NCI-H446 treated with DMSO at 0.1 percent for 48 hours (cell line): ENCODE data around the gene MDFI.

Experiments used
- DNase-seq: peaks from one replicate; lab custom pipeline; 2025; lab: John Stamatoyannopoulos, UW

The MDFI gene

GRCh38 chr6:41634657-41635056 lies 3.6 kb upstream of the MDFI start:
- DNase-seq = no peak

GRCh38 chr6:41635365-41635764 lies 2.9 kb upstream of the MDFI start:
- no peak for DNase-seq

GRCh38 chr6:41636833-41637193 lies 1.5 kb upstream of the MDFI start:
- no peak for DNase-seq

DNA sequence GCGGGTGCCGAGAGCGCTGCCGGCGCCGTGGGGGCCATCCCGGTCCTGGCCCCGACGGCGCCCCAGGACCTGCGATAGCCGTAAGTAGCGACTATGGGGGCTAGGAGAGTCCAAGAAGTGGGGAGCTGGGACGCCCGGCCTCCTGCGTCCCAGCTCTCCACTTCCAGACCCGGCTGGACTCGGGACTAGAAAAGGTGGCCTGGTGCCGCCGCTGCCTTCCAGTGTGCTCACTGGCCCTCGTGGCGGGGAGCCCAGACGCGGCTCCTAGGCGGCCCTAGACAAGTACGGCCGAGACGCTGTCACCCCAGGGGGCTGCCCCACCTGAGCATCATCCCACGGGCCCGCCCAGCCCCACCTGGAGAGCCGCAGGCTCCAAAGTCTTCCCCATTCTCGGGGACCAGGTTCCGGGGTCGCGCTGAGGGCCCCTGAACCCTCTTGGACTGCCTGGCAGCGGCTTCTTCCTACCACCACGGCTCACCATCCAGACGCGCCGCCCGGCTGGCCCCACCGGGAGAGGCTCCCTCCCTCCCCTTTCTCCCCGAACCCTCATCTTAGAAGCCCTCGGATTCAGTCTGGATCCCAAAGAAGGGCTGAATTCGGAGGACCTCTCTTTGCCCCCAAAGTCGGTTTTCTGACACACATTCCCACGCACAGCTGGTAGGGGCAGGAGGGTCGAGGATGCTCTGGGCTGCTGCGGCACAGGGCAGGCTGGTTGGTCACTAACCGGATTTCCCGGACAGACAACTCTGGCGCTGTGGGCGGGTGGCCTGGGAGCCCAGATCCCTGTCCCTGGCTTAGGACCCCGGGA lies 870 bp upstream of the MDFI start:
- no peak for DNase-seq

- DNase-seq = no peak
These were observed 904 bp downstream of the MDFI start for GRCh38 chr6:41638935-41639808.

GRCh38 chr6:41639809-41640371 lies 1.6 kb downstream of the MDFI start:
- no peak for DNase-seq

- no peak for DNase-seq
These were observed 2.2 kb downstream of the MDFI start for GRCh38 chr6:41640426-41640825.

DNA sequence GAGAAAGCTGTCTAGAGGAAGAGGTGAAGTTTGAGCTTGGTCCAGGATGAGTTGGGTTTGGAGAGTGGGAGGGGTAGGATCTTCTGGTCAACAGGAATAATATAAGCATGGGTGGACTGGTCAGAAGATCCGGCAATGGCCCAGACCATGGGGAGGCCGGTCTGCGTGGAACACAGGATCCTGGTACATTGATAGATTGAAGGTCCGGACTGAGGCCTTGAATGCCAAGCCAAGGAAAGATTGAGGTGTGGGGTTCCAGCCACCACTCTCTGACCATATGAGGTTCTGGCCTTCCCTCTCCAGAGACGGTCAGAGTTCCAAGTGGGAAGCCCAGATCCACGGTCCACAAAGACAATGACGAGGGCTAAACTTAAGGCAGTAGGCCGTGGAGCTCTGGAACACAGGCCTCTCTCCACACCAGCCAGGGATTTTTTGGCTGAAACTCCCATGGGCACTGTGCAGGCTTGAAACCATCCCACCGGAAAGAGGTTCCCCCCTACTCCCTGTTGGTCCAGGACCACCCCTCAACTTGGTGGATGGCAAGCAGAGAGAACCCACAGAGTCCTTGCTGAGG lies 3.2 kb downstream of the MDFI start:
- no peak for DNase-seq

DNA sequence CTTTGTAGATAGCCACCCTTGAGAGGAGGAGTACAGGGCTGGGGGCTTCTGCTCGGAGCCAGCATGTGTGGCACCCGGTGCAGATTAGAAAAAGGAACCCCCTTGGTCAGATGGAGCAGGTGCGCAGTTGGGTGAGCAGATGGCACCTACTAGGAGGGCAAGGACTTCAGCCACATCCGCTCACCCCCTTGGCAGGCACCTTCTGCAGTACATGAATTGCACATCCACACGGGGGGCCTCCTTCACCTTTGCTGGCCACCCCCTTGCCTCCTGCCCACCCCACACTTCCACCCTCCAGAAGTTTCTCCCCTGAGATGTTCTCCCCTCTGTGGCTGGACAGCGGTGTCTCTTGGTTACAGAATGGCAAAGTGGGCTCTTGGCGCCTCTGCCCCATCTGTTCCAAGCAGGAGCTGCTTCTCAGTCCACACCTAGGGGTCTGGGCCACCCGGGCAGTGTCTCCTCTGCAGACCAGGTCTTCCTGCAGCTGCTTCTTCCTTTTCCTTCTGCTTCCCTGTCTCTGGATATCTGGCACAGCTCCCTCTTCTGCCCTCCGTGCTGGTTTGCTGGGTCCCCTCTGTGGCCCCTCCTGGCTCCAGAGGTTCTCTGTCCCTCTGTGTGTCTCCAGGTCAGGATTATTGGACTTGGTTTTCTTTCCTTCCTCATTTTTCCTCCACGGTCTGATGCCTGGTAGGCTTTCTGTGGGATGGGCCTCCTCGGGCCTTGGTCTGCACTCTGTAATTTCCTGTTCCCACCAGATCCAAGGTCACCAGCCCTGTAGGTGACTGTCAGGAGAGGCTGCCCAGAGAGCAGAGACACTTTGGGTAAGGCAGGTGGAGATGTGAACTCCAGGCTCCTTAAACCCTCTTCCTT lies 4.1 kb downstream of the MDFI start:
- no peak for DNase-seq

DNA sequence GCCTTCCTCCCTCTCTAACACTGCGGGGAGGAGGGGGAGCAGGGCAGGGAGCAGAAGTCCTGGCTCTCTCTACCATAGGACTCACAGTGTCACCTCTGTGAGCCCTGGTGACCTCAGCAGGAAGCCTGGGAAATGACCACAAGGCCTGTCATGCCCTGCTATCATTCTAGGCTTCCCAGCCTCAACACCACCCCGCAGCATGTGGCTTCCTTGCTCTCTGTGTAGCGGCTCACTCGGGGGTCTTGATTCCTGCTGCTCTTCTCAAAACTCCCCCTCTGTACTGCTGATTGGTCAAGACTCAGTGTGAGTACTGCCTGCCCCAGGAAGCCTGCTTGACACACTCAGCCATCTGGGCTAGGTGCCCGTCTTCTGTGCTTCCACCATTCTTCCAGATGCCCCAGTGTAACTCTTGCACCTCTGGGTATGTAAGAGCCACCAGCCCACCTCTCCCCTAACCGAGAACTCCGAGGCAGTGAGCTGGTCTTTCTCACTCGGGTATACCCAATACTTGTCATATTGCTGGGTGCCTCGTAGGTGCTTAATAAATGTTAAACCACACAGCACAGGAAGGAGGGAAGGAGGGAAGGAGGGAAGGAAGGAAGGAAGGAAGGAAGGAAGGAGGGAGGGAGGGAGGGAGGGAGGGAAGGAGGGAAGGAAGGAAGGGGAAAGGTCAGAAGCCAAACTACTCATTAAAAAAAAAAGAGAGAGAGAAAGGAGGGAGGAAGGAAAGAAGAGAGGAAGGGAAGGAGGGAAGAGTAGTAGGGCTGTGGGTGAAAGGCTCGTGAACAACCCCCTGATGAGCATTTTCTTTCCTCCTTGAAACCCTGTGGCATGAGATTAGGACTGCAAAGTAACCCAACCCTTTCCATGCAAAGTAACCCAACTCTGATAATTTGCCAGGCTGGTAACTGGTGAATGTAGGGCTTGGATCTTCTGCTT lies 5.0 kb downstream of the MDFI start:
- DNase-seq = no peak

- DNase-seq = no peak
These were observed 5.6 kb downstream of the MDFI start for GRCh38 chr6:41643899-41644269.

- no peak for DNase-seq
These were observed 6.1 kb downstream of the MDFI start for GRCh38 chr6:41644297-41644879.

GRCh38 chr6:41645007-41645618 lies 6.8 kb downstream of the MDFI start:
- DNase-seq = no peak

DNA sequence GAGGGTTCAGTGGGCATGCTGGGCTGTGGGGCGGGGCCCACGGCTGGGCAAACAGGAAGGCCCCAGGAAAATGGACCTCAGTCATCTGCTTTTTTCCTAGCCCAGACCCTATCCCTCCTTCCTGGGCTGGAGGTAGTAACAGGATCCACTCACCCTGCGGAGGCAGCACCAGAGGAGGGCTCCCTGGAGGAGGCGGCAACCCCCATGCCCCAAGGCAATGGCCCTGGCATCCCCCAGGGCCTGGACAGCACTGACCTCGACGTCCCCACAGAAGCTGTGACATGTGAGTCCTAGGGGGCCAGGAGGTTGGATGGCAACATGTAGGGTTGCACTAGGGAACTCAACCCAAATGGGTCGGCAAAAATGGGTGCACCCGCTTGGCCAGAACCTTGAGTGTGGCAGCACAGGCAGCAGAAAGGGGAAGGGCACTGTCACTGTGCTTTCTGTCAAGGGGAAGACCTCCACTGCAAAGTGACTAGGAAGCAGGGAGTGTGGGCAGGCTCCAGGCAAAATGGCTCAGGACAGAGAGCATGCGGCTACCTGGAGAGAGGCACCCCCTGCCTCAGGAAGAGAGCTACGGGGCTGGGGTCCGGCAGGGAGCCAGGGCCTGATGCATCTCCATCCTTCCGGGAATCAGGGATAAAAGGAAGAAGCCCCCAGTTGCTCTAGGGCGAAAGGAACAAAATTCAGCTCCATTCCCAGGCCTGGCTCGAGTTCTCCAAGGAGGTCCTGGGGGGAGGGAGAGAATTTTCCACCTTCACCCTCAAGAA lies 7.9 kb downstream of the MDFI start:
- DNase-seq = no peak

DNA sequence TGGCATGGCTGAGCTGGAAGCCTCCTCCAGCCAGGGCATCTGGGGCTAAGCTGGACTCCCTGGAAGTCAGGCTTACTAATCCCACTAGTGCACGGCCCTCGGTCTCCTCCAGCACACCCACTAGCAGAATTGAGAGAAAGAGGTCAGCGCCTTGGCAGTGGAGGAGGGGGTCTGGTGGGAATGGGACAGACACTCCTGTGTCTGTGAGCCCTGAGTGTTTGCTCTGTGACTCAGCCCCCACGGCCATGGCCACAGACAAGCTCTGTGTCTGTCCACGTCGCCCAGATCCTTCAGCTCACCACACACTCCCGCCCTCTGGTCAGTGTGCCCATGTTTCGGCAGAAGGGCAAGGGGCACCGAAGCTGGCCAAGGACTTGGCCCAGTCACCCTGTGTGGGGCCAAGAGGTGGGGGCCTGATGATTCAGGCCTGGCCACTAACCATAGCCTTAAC lies 8.8 kb downstream of the MDFI start:
- DNase-seq = no peak

DNA sequence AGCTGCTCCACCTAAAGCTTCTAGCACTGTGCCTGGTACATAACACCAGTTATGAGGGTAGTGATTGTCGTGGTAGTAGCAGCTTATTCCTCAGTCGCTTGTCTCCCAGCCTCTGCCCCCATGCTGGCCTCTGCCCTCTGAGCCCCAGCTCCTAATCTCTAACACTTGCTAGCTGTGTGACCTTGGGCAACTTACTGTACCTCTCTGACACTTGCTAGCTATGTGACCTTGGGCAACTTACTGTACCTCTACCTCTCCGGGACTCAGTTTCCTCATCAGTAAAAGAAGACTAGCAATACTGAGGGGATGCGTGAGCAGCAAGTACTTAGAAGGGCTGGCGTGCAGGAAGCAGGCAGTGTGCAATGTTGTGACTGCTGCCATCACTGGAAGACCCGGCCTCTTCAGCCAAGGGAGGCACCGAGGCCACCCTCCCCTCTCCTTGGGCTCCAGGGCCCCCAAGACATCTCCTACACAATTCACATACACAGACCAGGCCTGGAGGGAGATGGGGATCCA lies 9.9 kb downstream of the MDFI start:
- no peak for DNase-seq

- DNase-seq = no peak
These were observed 10.7 kb downstream of the MDFI start for GRCh38 chr6:41648921-41649320.

- no peak for DNase-seq
These were observed 11.3 kb downstream of the MDFI start for GRCh38 chr6:41649596-41649995.

GRCh38 chr6:41650120-41650519 lies 11.9 kb downstream of the MDFI start:
- DNase-seq = no peak
